Duodenal mucosa (tissue), 2 donors: ENCODE data around the gene MTUS2.

Source experiments
- H3K27ac ChIP-seq: one replicate; pipeline ENCODE4 v1.7.0; 2013; ENCODE audit warnings: low read depth, low read length
- H3K27me3 ChIP-seq, 2 donors: one replicate each; pipeline ENCODE4 v1.7.0; 2013; ENCODE audit warnings: low read length in 2 of 2, control low read depth in 1 of 2; ENCODE audit not compliant: insufficient read depth in 2 of 2, control insufficient read depth in 1 of 2
- H3K36me3 ChIP-seq, 2 donors: one replicate each; pipeline ENCODE4 v1.7.0; 2013; ENCODE audit warnings: low read length in 2 of 2, control low read depth in 1 of 2; ENCODE audit not compliant: insufficient read depth in 2 of 2, control insufficient read depth in 1 of 2
- H3K4me1 ChIP-seq, 2 donors: one replicate each; pipeline ENCODE4 v1.7.0; 2013; ENCODE audit warnings: low read length in 2 of 2, control low read depth in 1 of 2; ENCODE audit not compliant: insufficient read depth in 2 of 2, control insufficient read depth in 1 of 2
- H3K4me3 ChIP-seq, 2 donors: one replicate each; pipeline ENCODE4 v1.7.0; 2013; ENCODE audit warnings: low read length in 2 of 2, low read depth in 1 of 2
- H3K9ac ChIP-seq, 2 donors: one replicate each; pipeline ENCODE4 v1.7.0; 2013; ENCODE audit warnings: low read length in 2 of 2, low read depth in 1 of 2
- H3K9me3 ChIP-seq, 2 donors: one replicate each; pipeline ENCODE4 v1.7.0; 2013; ENCODE audit warnings: low read length in 2 of 2, control low read depth in 1 of 2; ENCODE audit not compliant: control insufficient read depth in 1 of 2

MTUS2 gene

DNA sequence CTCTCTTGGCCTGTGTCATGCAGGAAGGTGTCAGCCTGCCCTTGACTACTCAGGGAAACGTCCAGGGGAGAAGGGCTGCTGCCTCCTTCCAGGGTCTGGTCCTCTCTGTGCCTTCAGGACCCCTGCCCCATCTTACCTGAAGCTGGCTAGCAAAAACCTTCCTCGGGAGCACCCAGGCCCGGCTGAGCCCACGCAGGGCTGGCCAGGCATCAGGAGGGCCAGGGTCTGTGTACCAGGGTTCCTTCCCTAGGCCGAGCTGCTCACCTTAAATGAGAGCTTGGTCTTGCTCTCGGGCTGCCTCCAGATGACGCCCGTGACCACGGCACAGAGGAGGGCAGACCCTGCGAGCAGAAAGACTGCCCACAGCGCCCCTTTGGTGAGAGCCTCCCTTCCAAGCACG is 696.7 kb downstream of the MTUS2 start:
- peaks cover 33 to 81% of the 10 kb centered on the region in 2 donors for H3K36me3 ChIP-seq
- no peaks in the 10 kb centered on the region for H3K4me1 ChIP-seq
- no peak overlapping the region for H3K4me3 ChIP-seq
- H3K27ac ChIP-seq = no peak overlapping the region
- H3K9ac ChIP-seq = no peak overlapping the region
- H3K27me3 ChIP-seq = no peaks in the 10 kb centered on the region
- H3K9me3 ChIP-seq = no peaks in the 10 kb centered on the region

DNA sequence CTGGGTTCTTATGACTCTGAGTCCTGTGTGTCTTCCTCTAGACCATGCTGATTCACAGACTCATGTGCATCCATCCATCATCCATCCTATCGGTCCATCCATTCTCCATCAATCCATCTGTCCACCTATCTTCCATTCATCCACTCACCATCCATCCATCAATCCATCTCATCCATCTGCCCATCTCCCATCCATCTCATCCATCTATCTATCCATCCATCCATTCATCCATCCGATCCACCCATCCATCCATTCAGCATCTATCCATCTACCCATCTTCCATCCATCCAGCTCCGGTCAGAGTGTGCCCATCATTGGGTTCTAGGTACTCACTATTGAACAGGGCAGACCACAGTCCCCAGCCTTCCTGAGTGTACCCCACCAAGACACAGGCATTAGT is 699.8 kb downstream of the MTUS2 start:
- peaks cover 28 to 82% of the 10 kb centered on the region in 2 donors for H3K36me3 ChIP-seq
- H3K9me3 ChIP-seq = no peaks in the 10 kb centered on the region
- no peak overlapping the region for H3K4me3 ChIP-seq
- no peak overlapping the region for H3K27ac ChIP-seq
- H3K9ac ChIP-seq = no peak overlapping the region
- H3K27me3 ChIP-seq = no peaks in the 10 kb centered on the region
- no peaks in the 10 kb centered on the region for H3K4me1 ChIP-seq

DNA sequence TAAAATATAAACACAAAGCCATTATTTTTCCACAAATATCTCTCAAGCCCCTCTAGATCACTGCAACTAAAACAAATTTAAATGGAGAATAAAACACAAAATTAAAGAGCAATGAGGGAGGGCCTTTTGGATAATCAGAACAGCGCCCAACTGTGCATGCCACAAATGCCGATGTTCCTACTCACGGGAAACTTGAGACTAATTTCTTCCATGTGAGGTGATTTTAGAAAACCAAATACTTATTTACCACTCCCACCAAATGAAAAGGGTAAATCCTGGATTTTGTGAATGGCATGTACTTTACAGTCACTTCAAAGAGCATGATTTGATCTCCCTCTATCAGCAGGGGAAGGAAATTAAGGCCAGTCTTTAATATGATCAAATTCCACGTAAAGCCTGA is 700.5 kb downstream of the MTUS2 start:
- no peaks in the 10 kb centered on the region for H3K4me1 ChIP-seq
- H3K27ac ChIP-seq = no peak overlapping the region
- H3K36me3 ChIP-seq = peaks cover 25 to 74% of the 10 kb centered on the region in 2 donors
- H3K9ac ChIP-seq = no peak overlapping the region
- no peak overlapping the region for H3K4me3 ChIP-seq
- no peaks in the 10 kb centered on the region for H3K27me3 ChIP-seq
- no peaks in the 10 kb centered on the region for H3K9me3 ChIP-seq

DNA sequence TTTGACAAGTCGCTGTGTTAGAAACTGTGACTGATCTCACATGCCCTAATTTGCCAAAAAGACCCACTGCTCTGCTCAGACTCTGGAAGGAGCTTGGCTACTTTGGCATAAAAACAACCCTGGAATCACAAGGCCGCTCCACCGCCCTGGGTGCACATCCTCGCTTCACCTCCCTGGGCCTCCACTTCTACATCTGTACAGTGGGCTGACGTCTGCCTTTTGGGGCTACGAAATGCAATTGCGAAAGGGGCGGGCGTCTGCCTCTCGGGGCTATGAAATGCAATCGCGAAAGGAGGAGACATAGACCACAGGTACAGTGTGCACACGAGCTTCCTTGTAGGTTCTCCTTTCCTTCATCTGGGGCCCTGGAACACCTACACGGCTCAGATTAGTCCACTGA is 701.2 kb downstream of the MTUS2 start:
- H3K9me3 ChIP-seq = no peaks in the 10 kb centered on the region
- H3K27me3 ChIP-seq = no peaks in the 10 kb centered on the region
- H3K4me3 ChIP-seq = no peak overlapping the region
- no peak overlapping the region for H3K9ac ChIP-seq
- no peak overlapping the region for H3K27ac ChIP-seq
- H3K4me1 ChIP-seq = no peaks in the 10 kb centered on the region
- peaks cover 21 to 67% of the 10 kb centered on the region in 2 donors for H3K36me3 ChIP-seq

DNA sequence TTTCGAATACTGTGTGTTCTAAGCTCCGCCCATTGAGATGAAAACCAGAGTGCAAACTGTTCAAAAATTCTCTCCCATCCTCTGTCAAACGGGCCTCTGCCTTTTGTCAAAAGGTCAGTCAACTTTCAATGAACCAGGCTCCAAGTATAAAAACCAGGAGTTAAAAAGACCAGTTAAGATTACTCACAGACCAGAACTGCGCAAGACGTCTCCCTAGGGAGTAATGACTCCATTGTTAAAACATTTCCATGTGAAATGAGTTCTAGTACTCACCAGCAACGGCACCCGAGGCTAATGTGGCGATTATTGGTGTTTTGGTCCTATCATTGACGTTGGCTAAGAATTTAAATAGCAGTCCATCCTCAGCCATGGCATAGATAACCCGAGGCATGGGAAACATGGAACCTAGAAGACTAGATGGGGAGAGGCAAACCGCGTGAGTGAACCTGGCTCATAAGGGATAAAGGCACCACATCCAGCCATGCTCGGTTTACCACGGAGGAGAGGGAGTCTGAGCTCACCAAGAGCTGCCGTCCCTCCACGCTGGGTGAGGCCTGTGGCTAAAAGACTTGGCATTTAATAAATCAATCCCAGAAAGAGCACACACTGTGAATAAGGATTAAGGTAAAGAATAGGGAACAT is 702.0 kb downstream of the MTUS2 start:
- H3K27ac ChIP-seq = no peak overlapping the region

DNA sequence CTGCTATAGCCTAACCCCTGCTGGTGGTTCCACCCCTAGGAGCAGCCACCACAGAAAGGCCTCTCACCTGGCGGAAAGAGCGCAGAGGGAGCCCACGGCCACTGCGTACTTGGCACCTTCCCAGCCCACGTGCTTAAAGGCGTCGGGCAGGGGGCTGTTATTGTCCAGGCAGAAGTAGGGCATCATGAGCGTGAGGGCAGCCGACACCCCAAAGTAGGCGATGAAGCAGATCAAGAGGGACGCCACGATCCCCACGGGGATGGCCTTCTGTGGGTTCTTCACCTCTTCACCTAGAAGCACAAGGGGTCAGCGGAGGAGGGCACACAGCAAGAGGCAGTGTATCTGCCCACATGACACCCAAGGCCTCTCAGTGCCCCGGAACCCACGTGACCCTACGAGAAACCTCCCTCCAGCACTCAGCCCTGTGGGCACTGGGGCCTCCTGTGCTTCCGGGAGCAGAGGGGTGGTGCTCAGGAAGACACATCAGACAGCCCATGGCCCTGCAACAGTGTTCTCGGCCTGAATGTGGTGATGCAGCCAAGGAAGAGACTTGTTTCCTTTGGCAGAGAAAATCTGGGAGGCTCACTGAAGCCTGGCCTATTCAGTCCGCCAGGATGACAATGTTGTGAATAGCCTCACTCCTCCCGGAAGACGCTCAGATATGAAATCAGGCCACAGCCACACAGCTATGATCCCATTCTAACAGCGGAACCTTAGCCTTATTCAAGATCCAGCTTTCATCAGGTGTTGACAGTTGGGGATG is 703.2 kb downstream of the MTUS2 start:
- Histone ChIP-seq H3K27ac (no peak overlapping the region), H3K27me3 (no peaks in the 10 kb centered on the region), H3K4me3 (no peak overlapping the region), H3K4me1 (no peaks in the 10 kb centered on the region), H3K36me3 (peaks cover 8 to 70% of the 10 kb centered on the region in 2 donors), H3K9me3 (no peaks in the 10 kb centered on the region), H3K9ac (no peak overlapping the region)

More for the DNA sequence above, 702.0 kb downstream of the MTUS2 start:
- Histone ChIP-seq H3K4me1 (no peaks in the 10 kb centered on the region), H3K9me3 (no peaks in the 10 kb centered on the region), H3K4me3 (no peak overlapping the region), H3K27me3 (no peaks in the 10 kb centered on the region), H3K9ac (no peak overlapping the region), H3K36me3 (peaks cover 14 to 68% of the 10 kb centered on the region in 2 donors)

DNA sequence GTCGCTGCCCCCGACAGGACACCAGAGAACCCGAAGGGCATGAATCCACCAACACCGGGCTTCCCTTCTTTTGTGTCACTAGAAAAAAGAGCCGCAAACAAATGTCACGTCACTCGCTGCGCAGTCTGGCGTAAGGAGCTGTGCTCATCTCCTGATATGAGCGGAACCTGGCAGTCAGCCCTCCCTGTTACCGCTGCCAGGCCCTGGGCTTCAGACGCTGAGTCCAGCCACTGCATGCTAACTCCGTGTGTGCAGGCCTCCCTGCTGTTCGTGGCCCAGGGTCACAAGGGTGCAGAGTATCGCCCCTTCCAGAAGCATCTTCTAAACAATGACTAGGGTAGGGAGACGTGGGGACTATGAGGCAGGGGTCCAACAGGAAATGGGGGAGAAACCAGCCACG is 704.0 kb downstream of the MTUS2 start:
- Histone ChIP-seq H3K27ac (no peak overlapping the region), H3K27me3 (no peaks in the 10 kb centered on the region), H3K9me3 (no peaks in the 10 kb centered on the region), H3K4me3 (no peak overlapping the region), H3K9ac (no peak overlapping the region), H3K36me3 (peaks cover 16 to 77% of the 10 kb centered on the region in 2 donors), H3K4me1 (no peaks in the 10 kb centered on the region)

DNA sequence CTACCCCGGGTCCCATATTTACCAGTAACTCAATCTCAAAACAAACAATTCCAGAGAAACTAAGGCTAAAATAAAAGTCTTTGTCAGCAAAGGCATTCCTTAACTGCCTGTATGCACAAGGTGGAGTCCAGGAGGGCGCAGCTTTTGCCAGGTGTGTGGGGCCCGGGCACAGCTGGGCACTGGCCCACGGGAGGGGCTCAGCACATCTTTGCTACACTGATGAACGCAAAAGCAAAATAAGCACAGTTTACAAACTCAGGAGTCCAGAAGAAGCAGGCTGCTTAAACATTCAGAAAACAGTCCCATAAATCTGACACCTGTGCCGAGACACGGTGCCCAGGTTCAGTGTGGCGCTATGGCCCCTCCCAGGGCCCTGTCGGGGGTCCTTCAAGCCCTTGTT is 704.5 kb downstream of the MTUS2 start:
- Histone ChIP-seq H3K9me3 (no peaks in the 10 kb centered on the region), H3K36me3 (peaks cover 20 to 77% of the 10 kb centered on the region in 2 donors), H3K27me3 (no peaks in the 10 kb centered on the region), H3K27ac (no peak overlapping the region), H3K4me1 (no peaks in the 10 kb centered on the region), H3K4me3 (no peak overlapping the region), H3K9ac (no peak overlapping the region)

DNA sequence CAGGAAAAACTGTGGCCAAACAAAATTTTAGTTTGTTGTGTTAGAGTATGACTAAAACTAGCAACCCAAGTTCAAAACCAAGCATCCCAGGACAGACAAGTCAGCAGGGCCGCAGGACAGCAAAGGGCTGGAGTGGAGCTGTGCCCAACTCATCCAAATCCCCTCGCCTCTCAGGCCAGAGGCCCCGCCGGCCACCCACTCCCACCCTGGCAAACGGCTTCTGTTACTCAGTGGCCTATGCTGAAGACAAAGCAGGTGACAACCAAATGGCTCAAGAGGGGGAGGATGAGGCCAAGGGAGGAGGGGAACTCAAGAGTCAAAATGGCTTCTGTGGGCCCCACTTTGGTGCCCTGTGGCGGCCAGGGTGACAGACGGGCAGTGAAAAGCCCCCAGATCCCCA is 705.6 kb downstream of the MTUS2 start:
- Histone ChIP-seq H3K4me3 (no peak overlapping the region), H3K9me3 (no peaks in the 10 kb centered on the region), H3K9ac (no peak overlapping the region), H3K4me1 (no peaks in the 10 kb centered on the region), H3K27me3 (no peaks in the 10 kb centered on the region), H3K36me3 (peaks cover 23 to 70% of the 10 kb centered on the region in 2 donors), H3K27ac (no peak overlapping the region)

DNA sequence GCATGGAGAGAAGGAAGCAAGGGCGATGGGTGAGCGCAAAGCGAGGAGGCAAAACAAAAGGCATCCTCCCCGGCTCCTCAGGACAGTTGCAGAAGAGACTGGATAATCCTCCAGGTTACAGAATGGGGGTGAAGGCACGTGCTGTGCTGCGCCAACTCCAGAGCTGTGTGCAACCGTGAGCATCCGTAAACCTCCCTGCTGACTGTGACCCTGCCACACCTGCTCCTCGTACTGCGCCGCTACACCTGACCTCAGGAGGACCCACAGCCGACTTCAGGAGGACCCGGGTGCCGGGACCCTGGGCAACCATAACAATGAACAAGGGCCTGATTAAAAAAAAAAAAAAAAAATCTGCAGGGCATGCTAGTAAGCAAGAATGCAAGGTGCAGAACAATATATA is 706.6 kb downstream of the MTUS2 start:
- H3K4me1 ChIP-seq = no peaks in the 10 kb centered on the region
- no peak overlapping the region for H3K27ac ChIP-seq
- H3K9me3 ChIP-seq = no peaks in the 10 kb centered on the region
- no peak overlapping the region for H3K9ac ChIP-seq
- no peaks in the 10 kb centered on the region for H3K27me3 ChIP-seq
- peaks cover 23 to 66% of the 10 kb centered on the region in 2 donors for H3K36me3 ChIP-seq
- H3K4me3 ChIP-seq = no peak overlapping the region
